Measurements from ENCODE around the gene CCND3.
A peak's percentile ranks its signal among the peaks of the same experiment; 100 is the strongest.

The CCND3 gene

DNA sequence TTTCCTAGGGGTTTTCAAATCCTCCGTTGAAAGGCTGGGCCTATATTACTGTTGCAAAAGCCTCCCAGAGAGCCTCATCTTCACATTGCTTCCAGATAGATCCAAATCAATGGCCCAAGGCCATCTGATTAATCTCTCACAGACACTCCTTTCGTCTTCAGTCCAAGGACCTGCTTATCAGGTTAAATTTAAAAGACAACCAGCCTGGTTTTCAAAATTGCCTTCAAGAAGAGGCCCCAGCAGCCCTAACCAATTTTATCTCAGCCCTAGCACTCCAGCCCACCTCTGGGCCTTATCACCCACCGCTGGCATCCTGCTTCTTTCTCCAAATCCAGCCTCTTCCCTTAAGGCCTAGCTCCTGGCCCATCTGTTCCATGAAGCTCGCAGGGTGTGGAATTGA, 15.5 kb upstream of the CCND3 start:
- peaks cover 15% of the 10 kb centered on the region; the same call in 1 of the 2 replicates for H3K79me2 ChIP-seq (ENCODE audit: insufficient read depth, low read length)
- ATAC-seq (ENCODE audit: insufficient read depth, low read depth) (no peak), DNase-seq (no peak)
- H4K20me1 ChIP-seq (ENCODE audit: insufficient read depth, low read length): no peaks in the 10 kb centered on the region
- H3K4me3 ChIP-seq (ENCODE audit: low read depth in 1 of 2, low read length in 2 of 2): no peak overlapping the region
- no peak for TF ChIP-seq EZH2 (IDR thresholded peaks at IDR 0.05; ENCODE audit: borderline replicate concordance, low read depth, low read length, severe bottlenecking)
- TF ChIP-seq, protein P1, sequence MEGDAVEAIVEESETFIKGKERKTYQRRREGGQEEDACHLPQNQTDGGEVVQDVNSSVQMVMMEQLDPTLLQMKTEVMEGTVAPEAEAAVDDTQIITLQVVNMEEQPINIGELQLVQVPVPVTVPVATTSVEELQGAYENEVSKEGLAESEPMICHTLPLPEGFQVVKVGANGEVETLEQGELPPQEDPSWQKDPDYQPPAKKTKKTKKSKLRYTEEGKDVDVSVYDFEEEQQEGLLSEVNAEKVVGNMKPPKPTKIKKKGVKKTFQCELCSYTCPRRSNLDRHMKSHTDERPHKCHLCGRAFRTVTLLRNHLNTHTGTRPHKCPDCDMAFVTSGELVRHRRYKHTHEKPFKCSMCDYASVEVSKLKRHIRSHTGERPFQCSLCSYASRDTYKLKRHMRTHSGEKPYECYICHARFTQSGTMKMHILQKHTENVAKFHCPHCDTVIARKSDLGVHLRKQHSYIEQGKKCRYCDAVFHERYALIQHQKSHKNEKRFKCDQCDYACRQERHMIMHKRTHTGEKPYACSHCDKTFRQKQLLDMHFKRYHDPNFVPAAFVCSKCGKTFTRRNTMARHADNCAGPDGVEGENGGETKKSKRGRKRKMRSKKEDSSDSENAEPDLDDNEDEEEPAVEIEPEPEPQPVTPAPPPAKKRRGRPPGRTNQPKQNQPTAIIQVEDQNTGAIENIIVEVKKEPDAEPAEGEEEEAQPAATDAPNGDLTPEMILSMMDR (IDR thresholded peaks at IDR 0.05; ENCODE audit: borderline replicate concordance, extremely low read depth, low read length, poor library complexity, severe bottlenecking): no peak
- H3K27me3 ChIP-seq (ENCODE audit: insufficient read depth, low read length, poor library complexity): no peaks in the 10 kb centered on the region
- no peak overlapping the region for H3K9ac ChIP-seq (ENCODE audit: low read depth, low read length)
- H3K4me1 ChIP-seq (ENCODE audit: insufficient read depth, low read length): no peaks in the 10 kb centered on the region
- H3K36me3 ChIP-seq (ENCODE audit: insufficient read depth, low read length): no peaks in the 10 kb centered on the region; the same call in 1 of the 2 replicates
- no peak overlapping the region for H2AFZ ChIP-seq (ENCODE audit: low read depth, low read length)
- H3K4me2 ChIP-seq (ENCODE audit: insufficient read depth, low read length): no peak overlapping the region
- no peaks in the 10 kb centered on the region for H3K9me3 ChIP-seq (ENCODE audit: insufficient read depth, low read length, severe bottlenecking)
- peak overlapping the region; percentile 25; the same call in 1 of the 2 replicates for H3K27ac ChIP-seq (ENCODE audit: low read length)

DNA sequence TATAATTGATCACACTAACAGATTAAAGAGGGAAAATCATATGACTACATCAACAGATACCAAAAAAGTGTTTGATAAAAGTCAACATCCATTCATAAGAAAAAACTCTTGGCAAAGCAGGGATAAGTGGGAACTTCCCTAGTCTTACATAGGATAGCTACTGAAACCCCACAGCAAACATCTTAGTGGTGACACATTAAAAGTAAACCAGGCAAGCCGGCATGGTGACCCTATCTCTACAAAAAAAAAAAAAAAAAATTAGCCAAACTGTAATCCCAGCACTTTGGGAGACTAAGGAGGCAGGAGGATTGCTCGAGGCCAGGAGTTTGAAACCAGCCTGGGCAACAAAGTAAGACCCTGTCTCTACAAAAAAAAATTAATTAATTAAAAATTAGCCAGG, 13.8 kb upstream of the CCND3 start:
- Histone ChIP-seq H3K4me2 (ENCODE audit: insufficient read depth, low read length) (no peak overlapping the region), H3K27ac (ENCODE audit: low read length) (no peak overlapping the region), H3K36me3 (ENCODE audit: insufficient read depth, low read length) (peaks cover 3% of the 10 kb centered on the region; the same call in 1 of the 2 replicates), H3K4me1 (ENCODE audit: insufficient read depth, low read length) (no peaks in the 10 kb centered on the region), H3K4me3 (ENCODE audit: low read depth in 1 of 2, low read length in 2 of 2) (no peak overlapping the region), H3K79me2 (ENCODE audit: insufficient read depth, low read length) (peaks cover 10% of the 10 kb centered on the region; the same call in 1 of the 2 replicates), H3K9me3 (ENCODE audit: insufficient read depth, low read length, severe bottlenecking) (no peaks in the 10 kb centered on the region), H4K20me1 (ENCODE audit: insufficient read depth, low read length) (no peaks in the 10 kb centered on the region), H3K27me3 (ENCODE audit: insufficient read depth, low read length, poor library complexity) (no peaks in the 10 kb centered on the region), H3K9ac (ENCODE audit: low read depth, low read length) (no peak overlapping the region), H2AFZ (ENCODE audit: low read depth, low read length) (no peak overlapping the region)
- TF ChIP-seq, protein P1 (IDR thresholded peaks at IDR 0.05; ENCODE audit: borderline replicate concordance, extremely low read depth, low read length, poor library complexity, severe bottlenecking): no peak
- no peak for TF ChIP-seq EZH2 (IDR thresholded peaks at IDR 0.05; ENCODE audit: borderline replicate concordance, low read depth, low read length, severe bottlenecking)
- no peak for ATAC-seq (ENCODE audit: insufficient read depth, low read depth)
- no peak for DNase-seq

DNA sequence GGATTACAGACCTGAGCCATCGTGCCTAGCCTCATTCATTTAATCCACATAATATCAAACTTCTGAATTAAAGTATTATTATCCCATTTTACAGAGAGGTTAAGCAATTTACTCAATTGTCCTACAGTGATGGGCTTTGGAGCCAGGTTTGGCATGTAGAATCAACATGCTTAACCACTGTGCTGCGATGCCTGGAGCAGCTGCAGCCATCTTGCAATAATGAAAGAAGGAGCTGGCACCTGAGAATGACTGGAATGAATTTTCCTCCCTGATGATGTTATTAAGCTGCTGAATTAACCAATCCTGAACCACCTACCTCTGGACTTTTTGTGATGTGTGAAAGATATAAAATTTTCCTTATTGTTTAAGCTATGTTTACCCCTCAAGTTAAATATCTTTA, 13.1 kb upstream of the CCND3 start:
- H3K36me3 ChIP-seq (ENCODE audit: insufficient read depth, low read length): peaks cover 6% of the 10 kb centered on the region; the same call in 1 of the 2 replicates
- TF ChIP-seq, protein P1 (IDR thresholded peaks at IDR 0.05; ENCODE audit: borderline replicate concordance, extremely low read depth, low read length, poor library complexity, severe bottlenecking): no peak
- no peak for TF ChIP-seq EZH2 (IDR thresholded peaks at IDR 0.05; ENCODE audit: borderline replicate concordance, low read depth, low read length, severe bottlenecking)
- no peak overlapping the region for H3K4me3 ChIP-seq (ENCODE audit: low read depth in 1 of 2, low read length in 2 of 2)
- H3K27ac ChIP-seq (ENCODE audit: low read length): no peak overlapping the region
- DNase-seq (no peak), ATAC-seq (ENCODE audit: insufficient read depth, low read depth) (no peak)
- H3K4me2 ChIP-seq (ENCODE audit: insufficient read depth, low read length): no peak overlapping the region
- no peak overlapping the region for H3K9ac ChIP-seq (ENCODE audit: low read depth, low read length)
- no peaks in the 10 kb centered on the region for H3K4me1 ChIP-seq (ENCODE audit: insufficient read depth, low read length)
- peaks cover 14% of the 10 kb centered on the region for H3K79me2 ChIP-seq (ENCODE audit: insufficient read depth, low read length)
- H3K27me3 ChIP-seq (ENCODE audit: insufficient read depth, low read length, poor library complexity): no peaks in the 10 kb centered on the region
- H2AFZ ChIP-seq (ENCODE audit: low read depth, low read length): no peak overlapping the region
- no peaks in the 10 kb centered on the region for H4K20me1 ChIP-seq (ENCODE audit: insufficient read depth, low read length)
- H3K9me3 ChIP-seq (ENCODE audit: insufficient read depth, low read length, severe bottlenecking): no peaks in the 10 kb centered on the region

All from DND-41 (cell line).